Glutamatergic neuron (in vitro differentiated cells): ENCODE data around the gene STRN. TPM values are rescaled to one million over a fixed set of nuclear protein-coding genes. Genes with fewer than 3 reads are reported as not detected.

Experiments used
- DNase-seq: peaks from one replicate; pipeline ENCODE4 v3.0.0; 2022
- H3K27ac Mint-ChIP-seq: one replicate; pipeline ENCODE4 v1.8.0; 2020; ENCODE audit warnings: mild to moderate bottlenecking, mixed read lengths, inconsistent platforms; ENCODE audit not compliant: unreplicated experiment
- H3K27me3 Mint-ChIP-seq: one replicate; pipeline ENCODE4 v1.8.0; 2020; ENCODE audit warnings: mild to moderate bottlenecking, moderate library complexity, mixed read lengths, inconsistent platforms; ENCODE audit not compliant: unreplicated experiment
- H3K36me3 Mint-ChIP-seq: one replicate; pipeline ENCODE4 v1.8.0; 2020; ENCODE audit warnings: mild to moderate bottlenecking, mixed read lengths, inconsistent platforms; ENCODE audit not compliant: unreplicated experiment
- H3K4me1 Mint-ChIP-seq: one replicate; pipeline ENCODE4 v1.8.0; 2020; ENCODE audit warnings: mild to moderate bottlenecking, low read depth, mixed read lengths, inconsistent platforms; ENCODE audit not compliant: unreplicated experiment
- H3K4me3 Mint-ChIP-seq: one replicate; pipeline ENCODE4 v1.8.0; 2020; ENCODE audit warnings: mild to moderate bottlenecking, mixed read lengths, inconsistent platforms; ENCODE audit not compliant: unreplicated experiment
- H3K9me3 Mint-ChIP-seq: one replicate; pipeline ENCODE4 v1.8.0; 2020; ENCODE audit warnings: mild to moderate bottlenecking, moderate library complexity, mixed read lengths, inconsistent platforms; ENCODE audit not compliant: unreplicated experiment
- total RNA-seq: library from RNA; stranded (reverse); fragmentation: NEBNext Ultra II Directional; extraction: Animal tissue kit (Norgen Biotek cat#: 25700); gene quantifications from one replicate; pipeline ENCODE4 v1.2.1, GENCODE V29; 2021; ENCODE audit not compliant: unreplicated experiment
- TF ChIP-seq, protein P1 (sequence below): fragments of 200-600 bp; sonication (generic); IDR thresholded peaks from one replicate; pipeline ENCODE4 v1.5.0; 2021; ENCODE audit not compliant: partially characterized antibody, unreplicated experiment

Gene STRN
- total RNA-seq, 1 donor from 2014 or later: 20.8 TPM

DNA sequence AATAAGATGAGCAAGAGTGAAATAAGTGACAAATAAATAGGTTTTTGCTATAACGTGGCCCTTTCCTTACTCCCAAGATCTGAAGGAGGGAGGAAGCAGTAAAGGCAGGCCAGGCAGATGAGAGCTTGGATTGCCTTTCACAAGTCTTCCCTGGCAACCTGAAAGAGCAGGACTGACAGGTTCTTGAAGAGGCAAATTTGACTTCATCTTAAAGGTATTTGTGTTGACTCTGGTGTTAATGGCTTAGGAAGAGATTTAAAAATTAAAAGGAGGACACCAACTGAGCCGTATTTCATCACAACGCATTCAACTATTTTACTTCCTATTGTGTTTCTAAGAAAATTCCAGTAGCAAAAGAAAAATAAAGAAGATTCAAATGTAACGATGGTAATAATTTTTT, 3.2 kb downstream of the STRN start:
- H3K9me3 Mint-ChIP-seq: peaks cover 12% of the 10 kb centered on the region
- H3K36me3 Mint-ChIP-seq: no peaks in the 10 kb centered on the region
- peaks cover 2% of the 10 kb centered on the region for H3K27me3 Mint-ChIP-seq
- H3K4me3 Mint-ChIP-seq: no peak overlapping the region
- TF ChIP-seq, protein P1, sequence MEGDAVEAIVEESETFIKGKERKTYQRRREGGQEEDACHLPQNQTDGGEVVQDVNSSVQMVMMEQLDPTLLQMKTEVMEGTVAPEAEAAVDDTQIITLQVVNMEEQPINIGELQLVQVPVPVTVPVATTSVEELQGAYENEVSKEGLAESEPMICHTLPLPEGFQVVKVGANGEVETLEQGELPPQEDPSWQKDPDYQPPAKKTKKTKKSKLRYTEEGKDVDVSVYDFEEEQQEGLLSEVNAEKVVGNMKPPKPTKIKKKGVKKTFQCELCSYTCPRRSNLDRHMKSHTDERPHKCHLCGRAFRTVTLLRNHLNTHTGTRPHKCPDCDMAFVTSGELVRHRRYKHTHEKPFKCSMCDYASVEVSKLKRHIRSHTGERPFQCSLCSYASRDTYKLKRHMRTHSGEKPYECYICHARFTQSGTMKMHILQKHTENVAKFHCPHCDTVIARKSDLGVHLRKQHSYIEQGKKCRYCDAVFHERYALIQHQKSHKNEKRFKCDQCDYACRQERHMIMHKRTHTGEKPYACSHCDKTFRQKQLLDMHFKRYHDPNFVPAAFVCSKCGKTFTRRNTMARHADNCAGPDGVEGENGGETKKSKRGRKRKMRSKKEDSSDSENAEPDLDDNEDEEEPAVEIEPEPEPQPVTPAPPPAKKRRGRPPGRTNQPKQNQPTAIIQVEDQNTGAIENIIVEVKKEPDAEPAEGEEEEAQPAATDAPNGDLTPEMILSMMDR: no peak
- peaks cover 5% of the 10 kb centered on the region for H3K4me1 Mint-ChIP-seq
- DNase-seq: no peak
- no peak overlapping the region for H3K27ac Mint-ChIP-seq

DNA sequence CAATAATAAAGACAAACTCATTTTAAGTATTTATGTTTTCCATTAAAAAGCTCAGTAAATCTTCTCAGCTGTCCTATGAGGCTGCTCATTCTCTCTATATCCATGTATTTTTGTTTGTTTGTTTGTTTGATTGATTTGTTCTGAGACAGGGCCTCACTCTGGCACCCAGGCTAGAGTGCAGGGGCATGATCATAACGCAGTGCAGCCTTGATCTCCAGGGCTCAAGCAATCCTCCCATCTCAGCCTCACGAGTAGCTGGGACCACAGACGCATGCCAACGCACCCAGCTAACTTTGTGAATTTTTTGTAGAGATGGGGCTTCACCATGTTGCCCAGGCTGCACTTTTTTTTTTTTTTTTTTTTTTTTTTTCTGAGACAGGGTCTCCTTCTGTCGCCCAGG, 5.6 kb downstream of the STRN start:
- Mint-ChIP-seq H3K27ac (no peak overlapping the region), H3K9me3 (peaks cover 3% of the 10 kb centered on the region), H3K4me3 (no peak overlapping the region), H3K4me1 (peaks cover 5% of the 10 kb centered on the region), H3K36me3 (no peaks in the 10 kb centered on the region), H3K27me3 (peaks cover 2% of the 10 kb centered on the region)
- TF ChIP-seq, protein P1: no peak
- no peak for DNase-seq

DNA sequence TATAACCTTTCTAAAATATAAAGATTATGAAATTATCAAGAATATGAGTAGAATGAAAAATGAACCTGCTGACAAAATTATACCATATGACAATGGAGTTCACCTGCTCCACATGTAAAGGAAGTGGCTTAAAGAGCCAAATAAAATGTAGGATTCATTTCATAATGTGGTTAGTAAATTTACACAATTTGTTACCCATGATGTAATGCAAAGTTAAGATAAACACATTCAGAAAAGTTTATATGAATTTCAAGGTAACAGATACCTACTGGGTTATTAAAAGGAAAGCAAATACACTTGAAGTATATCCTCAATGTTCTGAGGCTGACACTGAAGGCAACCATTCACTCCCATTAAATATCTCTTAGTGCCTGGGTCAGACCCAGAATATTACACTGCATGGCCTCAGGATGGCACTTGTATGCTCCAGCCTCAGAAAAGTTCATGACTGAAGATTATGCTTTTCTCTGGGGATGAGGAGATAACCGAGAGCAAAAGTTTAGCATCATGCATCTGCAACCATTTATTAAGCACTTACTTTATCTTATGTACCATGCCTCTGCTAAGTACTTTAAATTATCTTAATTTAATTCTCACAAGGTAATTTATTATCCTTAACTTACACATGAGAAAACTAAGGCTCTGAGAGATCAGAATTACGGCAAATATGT, 6.2 kb downstream of the STRN start:
- TF ChIP-seq, protein P1: no peak
- Mint-ChIP-seq H3K27me3 (peaks cover 2% of the 10 kb centered on the region), H3K27ac (no peak overlapping the region), H3K4me1 (peaks cover 2% of the 10 kb centered on the region), H3K9me3 (peaks cover 3% of the 10 kb centered on the region), H3K4me3 (no peak overlapping the region), H3K36me3 (no peaks in the 10 kb centered on the region)
- DNase-seq: no peak

DNA sequence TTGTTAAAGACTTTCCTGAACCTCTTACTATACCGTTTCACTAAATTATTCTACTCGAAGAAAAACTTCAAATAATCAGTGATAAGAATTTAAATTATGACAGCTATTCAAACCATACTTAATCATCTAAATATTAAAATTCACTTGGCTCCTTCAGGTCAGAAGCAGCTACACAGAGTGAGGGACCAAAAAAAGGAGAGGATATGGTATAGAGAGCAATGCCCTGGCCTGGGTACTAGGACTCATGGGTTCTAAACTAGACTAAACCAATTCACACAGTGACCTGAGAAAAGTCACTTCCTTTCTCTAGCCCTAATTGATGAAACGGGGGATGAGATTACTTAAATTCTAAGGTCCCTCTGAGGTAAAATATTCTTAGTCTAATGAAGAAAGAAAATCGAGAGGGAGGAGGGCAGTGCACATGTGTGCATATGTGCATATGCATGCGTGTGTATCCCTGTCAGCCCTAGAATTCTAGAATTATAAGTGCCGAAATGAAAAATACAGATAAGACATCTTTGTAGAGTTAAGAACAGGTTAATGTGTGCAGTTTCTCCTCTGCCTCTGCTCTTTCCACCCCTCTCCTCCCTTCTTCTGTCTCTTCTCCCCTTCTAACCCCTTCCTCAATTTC, 11.2 kb downstream of the STRN start:
- Mint-ChIP-seq H3K4me3 (no peak overlapping the region), H3K4me1 (no peaks in the 10 kb centered on the region), H3K9me3 (no peaks in the 10 kb centered on the region), H3K36me3 (no peaks in the 10 kb centered on the region), H3K27ac (no peak overlapping the region), H3K27me3 (no peaks in the 10 kb centered on the region)
- TF ChIP-seq, protein P1: no peak
- no peak for DNase-seq

DNA sequence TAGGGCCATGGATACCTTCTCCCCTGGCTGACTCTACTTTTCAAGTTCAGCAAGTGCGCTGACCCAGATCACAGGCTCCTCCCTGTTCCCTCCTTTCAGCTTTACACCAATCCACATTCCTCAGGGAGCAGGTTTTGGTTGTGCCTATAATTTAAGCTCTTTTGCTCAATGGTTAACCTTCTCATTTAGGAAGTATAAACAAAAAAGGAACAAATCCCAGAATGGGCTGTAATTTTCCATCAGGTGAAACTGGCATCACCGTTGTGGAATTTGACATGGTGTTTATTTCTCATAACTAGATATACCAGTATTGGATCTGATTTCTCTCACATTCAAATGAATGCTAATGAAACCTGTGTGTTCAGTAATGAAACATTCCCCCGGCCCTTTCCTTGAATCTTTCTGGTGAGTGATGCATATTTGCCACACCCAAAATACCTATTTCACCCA, 13.6 kb downstream of the STRN start:
- Mint-ChIP-seq H3K27ac (no peak overlapping the region), H3K4me3 (no peak overlapping the region), H3K4me1 (no peaks in the 10 kb centered on the region), H3K9me3 (no peaks in the 10 kb centered on the region), H3K36me3 (no peaks in the 10 kb centered on the region), H3K27me3 (no peaks in the 10 kb centered on the region)
- no peak for DNase-seq
- TF ChIP-seq, protein P1: no peak
